Astrocyte (in vitro differentiated cells and primary cell): ENCODE data around the gene SFTA2.

Experiments
- EZH2 ChIP-seq: IDR thresholded peaks from 2 replicates; pipeline ENCODE4 v1.6.1; 2012; ENCODE audit warnings: mild to moderate bottlenecking, low read length, inconsistent platforms; ENCODE audit not compliant: insufficient read depth
- TF ChIP-seq, protein P1 (sequence below): IDR thresholded peaks from 2 replicates; pipeline ENCODE4 v1.5.1; 2011; ENCODE audit warnings: low read depth, mild to moderate bottlenecking, inconsistent platforms, low read length, moderate library complexity; ENCODE audit not compliant: insufficient read depth

DNA sequence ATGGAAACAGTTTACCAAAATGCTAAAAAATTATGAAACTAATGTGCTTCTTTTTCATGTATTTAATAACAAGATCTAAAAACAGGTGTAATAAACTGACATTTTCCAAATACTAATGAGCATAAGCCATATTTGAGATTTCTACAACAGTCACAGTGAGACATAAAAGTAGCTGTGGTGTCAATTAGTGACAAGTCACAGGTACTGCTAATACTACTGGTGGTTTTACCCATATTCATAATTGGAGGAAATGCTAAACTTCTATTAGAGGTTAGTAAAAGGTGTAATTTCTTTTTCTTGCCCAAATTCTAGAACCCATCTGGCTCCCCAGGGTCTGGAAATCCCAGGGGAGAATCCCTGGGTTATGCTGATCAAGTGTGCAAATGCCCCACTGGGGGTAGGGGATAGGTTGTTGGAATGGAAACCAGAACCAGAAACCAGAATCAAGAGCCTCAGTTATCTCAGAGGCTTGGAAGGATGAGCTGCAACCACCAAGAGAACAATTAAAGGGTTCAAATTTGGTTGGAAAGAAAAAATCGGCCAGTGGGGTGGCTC, 31.0 kb downstream of the SFTA2 start:
- TF ChIP-seq, protein P1, sequence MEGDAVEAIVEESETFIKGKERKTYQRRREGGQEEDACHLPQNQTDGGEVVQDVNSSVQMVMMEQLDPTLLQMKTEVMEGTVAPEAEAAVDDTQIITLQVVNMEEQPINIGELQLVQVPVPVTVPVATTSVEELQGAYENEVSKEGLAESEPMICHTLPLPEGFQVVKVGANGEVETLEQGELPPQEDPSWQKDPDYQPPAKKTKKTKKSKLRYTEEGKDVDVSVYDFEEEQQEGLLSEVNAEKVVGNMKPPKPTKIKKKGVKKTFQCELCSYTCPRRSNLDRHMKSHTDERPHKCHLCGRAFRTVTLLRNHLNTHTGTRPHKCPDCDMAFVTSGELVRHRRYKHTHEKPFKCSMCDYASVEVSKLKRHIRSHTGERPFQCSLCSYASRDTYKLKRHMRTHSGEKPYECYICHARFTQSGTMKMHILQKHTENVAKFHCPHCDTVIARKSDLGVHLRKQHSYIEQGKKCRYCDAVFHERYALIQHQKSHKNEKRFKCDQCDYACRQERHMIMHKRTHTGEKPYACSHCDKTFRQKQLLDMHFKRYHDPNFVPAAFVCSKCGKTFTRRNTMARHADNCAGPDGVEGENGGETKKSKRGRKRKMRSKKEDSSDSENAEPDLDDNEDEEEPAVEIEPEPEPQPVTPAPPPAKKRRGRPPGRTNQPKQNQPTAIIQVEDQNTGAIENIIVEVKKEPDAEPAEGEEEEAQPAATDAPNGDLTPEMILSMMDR: no peak
- TF ChIP-seq EZH2: no peak
